H1 (cell line): Measurements from ENCODE around the gene SQOR.
A peak's percentile ranks its signal among the peaks of the same experiment; 100 is the strongest.

Experiments
- ASH2L ChIP-seq: fragments of 200-600, 300-600 bp; sonication (generic); IDR thresholded peaks from one replicate; pipeline ENCODE4 v1.7.1; 2017; ENCODE audit warnings: low read length
- BACH1 ChIP-seq: IDR thresholded peaks from 2 replicates; pipeline ENCODE4 v1.6.1; 2012; ENCODE audit warnings: low read length, improper control_type of control experiment
- CTCF ChIP-seq, 3 experiments: IDR thresholded peaks; 1 replicate in 2 of 3; 2 replicates in 1 of 3; pipeline versions ENCODE4 v1.5.1 to v1.6.1; 2011; ENCODE audit warnings: low read length in 3 of 3, mild to moderate bottlenecking in 3 of 3, inconsistent platforms in 2 of 3, low read depth in 1 of 3, moderate library complexity in 1 of 3; ENCODE audit not compliant: insufficient read depth in 1 of 3; ENCODE audit errors: control extremely low read depth in 1 of 3
- EZH2 ChIP-seq: fragments of 200-600 bp; sonication (generic); IDR thresholded peaks from 2 replicates; pipeline ENCODE4 v1.7.1; 2012; ENCODE audit warnings: low read depth, mild to moderate bottlenecking, moderate library complexity, low read length, inconsistent platforms; ENCODE audit not compliant: severe bottlenecking
- FOSL1 ChIP-seq: IDR thresholded peaks from 2 replicates; pipeline ENCODE4 v1.6.1; 2011; ENCODE audit warnings: mild to moderate bottlenecking, low read depth, low read length, moderate library complexity; ENCODE audit not compliant: insufficient read depth
- MAFK ChIP-seq: IDR thresholded peaks from 2 replicates; pipeline ENCODE4 v1.6.1; 2012; ENCODE audit warnings: low read depth, mild to moderate bottlenecking, improper control_type of control experiment, low read length
- POLR2A ChIP-seq, 2 experiments: IDR thresholded peaks; 1 replicate in 1 of 2; 2 replicates in 1 of 2; pipeline ENCODE4 v1.6.1; 2011; ENCODE audit warnings: low read depth in 2 of 2, low read length in 2 of 2, mild to moderate bottlenecking in 2 of 2; ENCODE audit errors: control extremely low read depth in 1 of 2
- POLR2AphosphoS5 ChIP-seq: IDR thresholded peaks from 2 replicates; pipeline ENCODE4 v1.6.1; 2011; ENCODE audit warnings: low read depth, low read length
- RAD21 ChIP-seq, 2 experiments: IDR thresholded peaks in 1 of 2; conservative IDR thresholded peaks in 1 of 2; 2 replicates each; pipeline ENCODE4 v1.6.1; 2011; ENCODE audit warnings: low read depth in 2 of 2, low read length in 2 of 2, improper control_type of control experiment in 1 of 2, inconsistent platforms in 1 of 2, mild to moderate bottlenecking in 1 of 2, moderate library complexity in 1 of 2
- SIN3A ChIP-seq, 2 experiments: IDR thresholded peaks in 1 of 2; conservative IDR thresholded peaks in 1 of 2; 2 replicates each; pipeline ENCODE4 v1.6.1; 2011 to 2012; ENCODE audit warnings: low read length in 2 of 2, improper control_type of control experiment in 1 of 2, low read depth in 1 of 2, mild to moderate bottlenecking in 1 of 2
- TF ChIP-seq, protein P1 (sequence below): IDR thresholded peaks from 2 replicates; pipeline ENCODE4 v1.6.1; 2011; ENCODE audit warnings: low read length, improper control_type of control experiment

DNA sequence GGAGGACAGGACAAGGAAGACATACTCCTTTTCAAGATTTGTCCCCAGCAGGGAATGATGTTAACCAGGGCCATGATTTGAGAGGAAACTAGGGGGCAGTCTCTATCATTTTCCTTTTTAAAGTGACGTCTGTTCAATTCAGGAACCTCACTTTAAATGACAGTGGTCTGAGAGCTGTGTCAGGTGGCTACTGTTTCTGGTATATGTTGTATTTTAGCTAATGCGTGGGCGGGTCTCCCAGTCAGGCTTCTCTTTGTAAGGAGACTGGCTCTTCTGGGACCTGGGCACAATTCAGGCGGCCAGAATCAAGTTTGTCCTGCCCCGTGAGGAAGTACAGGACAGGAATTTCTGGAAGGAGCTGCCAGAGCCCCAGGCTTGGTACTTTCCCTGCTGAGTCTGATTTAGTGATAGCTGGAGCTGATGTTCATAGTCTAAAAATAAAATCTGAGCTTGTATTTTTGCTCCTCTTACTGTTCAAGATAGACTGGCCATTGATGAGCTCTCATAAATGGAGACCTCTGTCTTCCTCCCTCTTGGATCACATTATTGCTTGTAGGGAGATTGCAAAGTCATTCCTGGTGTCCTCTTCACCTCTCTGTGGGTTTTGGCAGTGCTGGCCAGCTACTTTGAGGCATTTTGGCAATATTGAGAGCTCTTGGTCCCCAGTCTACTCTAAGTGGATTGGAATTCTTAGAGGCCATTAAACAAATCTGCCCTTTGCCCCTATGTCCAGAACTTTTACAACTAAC, 25.6 kb downstream of the SQOR start:
- TF ChIP-seq SIN3A (conservative IDR thresholded peaks at IDR 0.05 in 1 of 2, IDR thresholded peaks at IDR 0.05 in 1 of 2; ENCODE audit: low read depth in 1 of 2, low read length in 2 of 2), result no peak
- no peak for TF ChIP-seq POLR2AphosphoS5
- TF ChIP-seq POLR2A (IDR thresholded peaks at IDR 0.05; ENCODE audit: control extremely low read depth in 1 of 2, low read depth in 2 of 2, low read length in 2 of 2), result no peak
- peak in 1 of 3 experiments; percentile 24; a peak in 2 of 4 replicates for TF ChIP-seq CTCF (IDR thresholded peaks at IDR 0.05; ENCODE audit: control extremely low read depth in 1 of 3, insufficient read depth in 1 of 3, low read depth in 1 of 3, low read length in 3 of 3)
- no peak for TF ChIP-seq ASH2L
- TF ChIP-seq EZH2, result no peak
- no peak for TF ChIP-seq BACH1
- TF ChIP-seq, protein P1, sequence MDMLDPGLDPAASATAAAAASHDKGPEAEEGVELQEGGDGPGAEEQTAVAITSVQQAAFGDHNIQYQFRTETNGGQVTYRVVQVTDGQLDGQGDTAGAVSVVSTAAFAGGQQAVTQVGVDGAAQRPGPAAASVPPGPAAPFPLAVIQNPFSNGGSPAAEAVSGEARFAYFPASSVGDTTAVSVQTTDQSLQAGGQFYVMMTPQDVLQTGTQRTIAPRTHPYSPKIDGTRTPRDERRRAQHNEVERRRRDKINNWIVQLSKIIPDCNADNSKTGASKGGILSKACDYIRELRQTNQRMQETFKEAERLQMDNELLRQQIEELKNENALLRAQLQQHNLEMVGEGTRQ, result no peak
- TF ChIP-seq MAFK, result no peak
- TF ChIP-seq RAD21 (IDR thresholded peaks at IDR 0.05 in 1 of 2, conservative IDR thresholded peaks at IDR 0.05 in 1 of 2; ENCODE audit: low read depth in 2 of 2, low read length in 2 of 2), result no peak
- no peak for TF ChIP-seq FOSL1
